Muscle layer of colon (tissue), 2 donors: ENCODE data around the gene JPH2.
"Not testable (repeated sequence)": the region's sequence is repeated elsewhere in the genome, so short reads cannot be mapped to it uniquely, and the experiment has no call there.

Experiments
- H3K27ac ChIP-seq: one replicate; pipeline ENCODE4 v1.7.0; 2013; ENCODE audit warnings: low read depth, mild to moderate bottlenecking, low read length, moderate library complexity
- H3K27me3 ChIP-seq, 2 donors: one replicate each; pipeline ENCODE4 v1.7.0; 2013; ENCODE audit warnings: low read length in 2 of 2, mild to moderate bottlenecking in 2 of 2; ENCODE audit not compliant: insufficient read depth in 2 of 2, control insufficient read depth in 1 of 2
- H3K36me3 ChIP-seq: one replicate; pipeline ENCODE4 v1.7.0; 2013; ENCODE audit warnings: mild to moderate bottlenecking, low read length; ENCODE audit not compliant: insufficient read depth
- H3K4me1 ChIP-seq: one replicate; pipeline ENCODE4 v1.7.0; 2013; ENCODE audit warnings: mild to moderate bottlenecking, low read length; ENCODE audit not compliant: insufficient read depth
- H3K4me3 ChIP-seq, 2 donors: one replicate each; pipeline ENCODE4 v1.7.0; 2013; ENCODE audit warnings: low read length in 2 of 2, low read depth in 1 of 2, mild to moderate bottlenecking in 1 of 2, moderate library complexity in 1 of 2
- H3K9ac ChIP-seq: one replicate; pipeline ENCODE4 v1.7.0; 2013; ENCODE audit warnings: low read length
- H3K9me3 ChIP-seq: one replicate; pipeline ENCODE4 v1.7.0; 2013; ENCODE audit warnings: mild to moderate bottlenecking, low read length
- donor health status: abdominal sarcoma.
- donor health status: Adenocarcinoma of cecum.

JPH2 gene

DNA sequence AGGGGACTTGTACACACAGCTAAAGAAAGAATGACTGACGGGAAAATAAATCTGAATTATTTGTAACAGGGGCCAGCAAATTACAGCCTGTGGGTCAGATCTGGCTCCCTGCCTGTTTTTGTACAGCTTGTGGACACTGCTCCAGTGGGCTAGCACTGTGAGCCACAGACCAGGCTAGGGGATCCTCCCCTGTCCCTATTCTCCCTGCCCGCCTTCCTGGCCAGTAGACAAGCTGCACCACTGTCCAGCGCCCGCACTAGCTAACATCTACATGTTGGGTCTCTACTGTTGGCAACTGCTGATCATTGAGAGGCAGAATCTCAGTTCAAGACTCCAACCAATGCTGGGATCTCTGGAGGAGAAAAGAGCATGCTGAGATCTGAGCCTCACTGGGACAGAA lies 12.9 kb upstream of the JPH2 start:
- Histone ChIP-seq H3K9me3 (no peaks in the 10 kb centered on the region), H3K4me3 (no peak overlapping the region), H3K9ac (no peak overlapping the region), H3K4me1 (peaks cover 18% of the 10 kb centered on the region), H3K27ac (no peak overlapping the region), H3K27me3 (no peaks in the 10 kb centered on the region), H3K36me3 (peaks cover 62% of the 10 kb centered on the region)

DNA sequence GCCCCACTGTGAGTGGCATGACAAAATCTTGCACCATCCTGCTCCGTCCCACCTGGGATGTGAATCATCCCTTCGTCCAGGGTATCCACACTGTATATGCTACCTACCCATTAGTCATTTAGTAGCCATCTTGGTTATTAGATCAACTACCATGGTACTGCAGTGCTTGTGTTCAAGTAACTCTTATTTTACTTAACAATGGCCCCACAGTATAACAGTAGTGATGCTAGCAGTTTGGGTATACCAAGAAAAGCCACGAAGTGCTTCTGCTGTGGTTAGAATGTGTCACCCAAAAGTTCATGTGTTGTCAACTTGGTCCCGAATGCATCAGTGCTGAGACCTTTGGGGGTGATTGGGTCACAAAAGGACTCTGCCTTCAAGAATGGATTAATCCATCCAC lies 11.9 kb upstream of the JPH2 start:
- peaks cover 56% of the 10 kb centered on the region for H3K36me3 ChIP-seq
- no peak overlapping the region for H3K4me3 ChIP-seq
- no peak overlapping the region for H3K27ac ChIP-seq
- no peak overlapping the region for H3K9ac ChIP-seq
- peaks cover 14% of the 10 kb centered on the region for H3K4me1 ChIP-seq
- H3K27me3 ChIP-seq: no peaks in the 10 kb centered on the region
- no peaks in the 10 kb centered on the region for H3K9me3 ChIP-seq

DNA sequence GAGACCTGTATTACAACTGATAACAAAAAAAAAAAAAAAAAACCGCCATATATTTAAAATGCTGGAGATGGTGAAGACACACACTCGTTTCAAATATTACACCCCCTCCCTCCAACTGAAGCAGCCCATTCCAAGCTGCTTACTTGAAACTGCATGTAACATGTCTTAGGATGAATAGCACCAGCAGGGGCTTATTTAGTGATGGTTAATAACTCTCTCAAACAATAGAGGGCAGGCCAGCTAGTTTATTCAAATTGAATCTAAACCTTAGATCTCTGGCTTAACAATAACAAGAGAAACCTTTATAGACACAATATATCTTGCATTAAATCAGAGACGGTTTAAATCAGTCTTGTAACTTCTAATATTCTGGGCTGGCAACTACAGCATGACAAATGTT lies 9.3 kb upstream of the JPH2 start:
- H3K27ac ChIP-seq: no peak overlapping the region
- no peaks in the 10 kb centered on the region for H3K4me1 ChIP-seq
- no peak overlapping the region for H3K4me3 ChIP-seq
- H3K9me3 ChIP-seq: no peaks in the 10 kb centered on the region
- peaks cover 45% of the 10 kb centered on the region for H3K36me3 ChIP-seq
- H3K27me3 ChIP-seq: no peaks in the 10 kb centered on the region
- no peak overlapping the region for H3K9ac ChIP-seq

DNA sequence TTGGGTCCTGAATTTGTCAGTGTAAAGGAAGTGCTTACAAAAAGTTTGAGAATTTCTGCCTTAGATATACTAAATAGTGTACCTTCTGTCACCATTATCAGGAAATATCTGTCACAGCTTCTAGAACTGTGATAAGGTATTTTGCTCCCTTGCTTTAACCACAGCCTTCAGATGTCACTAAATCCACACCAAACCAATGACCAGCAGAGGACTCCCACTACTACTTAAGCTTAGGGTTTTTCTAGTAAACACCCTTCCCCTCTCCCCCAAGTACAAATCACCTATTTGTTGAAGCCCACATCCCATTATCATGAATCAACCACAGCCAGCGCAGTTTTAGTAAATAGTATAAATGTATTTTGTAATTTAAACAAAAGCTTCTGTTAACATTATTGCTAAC lies 8.6 kb upstream of the JPH2 start:
- H3K9me3 ChIP-seq: no peaks in the 10 kb centered on the region
- H3K9ac ChIP-seq: no peak overlapping the region
- no peak overlapping the region for H3K27ac ChIP-seq
- H3K4me3 ChIP-seq: no peak overlapping the region
- H3K27me3 ChIP-seq: no peaks in the 10 kb centered on the region
- H3K4me1 ChIP-seq: no peaks in the 10 kb centered on the region
- H3K36me3 ChIP-seq: peaks cover 38% of the 10 kb centered on the region

DNA sequence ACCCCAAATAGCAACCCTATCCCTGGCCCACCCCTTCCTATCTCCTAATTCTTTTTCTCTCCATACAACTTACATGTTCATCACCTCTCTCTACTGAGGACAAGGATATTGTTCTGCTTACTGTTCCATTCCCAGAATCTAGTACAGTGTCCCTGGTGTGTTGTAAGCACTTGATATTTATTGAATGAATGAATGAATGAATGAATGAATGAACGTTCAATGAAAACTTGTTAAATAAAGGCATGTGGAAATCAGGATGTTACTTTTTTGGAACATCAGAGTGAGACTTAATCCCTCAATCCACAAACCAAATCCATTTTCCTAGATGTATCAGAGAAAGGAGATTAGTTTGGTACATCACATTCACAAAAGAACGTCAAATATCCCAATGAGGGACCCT lies 6.8 kb upstream of the JPH2 start:
- Histone ChIP-seq H3K27ac (no peak overlapping the region), H3K4me1 (peaks cover 13% of the 10 kb centered on the region), H3K9me3 (no peaks in the 10 kb centered on the region), H3K9ac (no peak overlapping the region), H3K36me3 (peaks cover 23% of the 10 kb centered on the region), H3K27me3 (no peaks in the 10 kb centered on the region), H3K4me3 (no peak overlapping the region)

DNA sequence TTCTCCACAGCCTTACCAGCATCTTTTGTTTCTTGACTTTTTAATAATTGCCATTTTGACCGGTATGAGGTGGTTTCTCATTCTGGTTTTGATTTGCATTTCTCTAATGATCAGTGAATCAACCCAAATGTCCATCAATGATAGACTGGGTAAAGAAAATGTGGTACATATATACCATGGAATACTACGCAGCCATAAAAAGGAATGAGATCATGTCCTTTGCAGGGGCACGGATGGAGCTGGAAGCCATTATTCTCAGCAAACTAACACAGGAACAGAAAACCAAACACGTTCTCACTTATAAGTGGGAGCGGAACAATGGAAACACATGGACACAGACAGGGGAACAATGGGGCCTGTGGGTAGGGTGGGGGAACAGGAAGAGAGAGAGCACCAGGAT lies 4.7 kb upstream of the JPH2 start:
- peaks cover 28% of the 10 kb centered on the region for H3K4me1 ChIP-seq
- H3K9ac ChIP-seq, H3K9me3 ChIP-seq, H3K36me3 ChIP-seq, H3K27ac ChIP-seq, H3K27me3 ChIP-seq, H3K4me3 ChIP-seq: not testable (repeated sequence)

DNA sequence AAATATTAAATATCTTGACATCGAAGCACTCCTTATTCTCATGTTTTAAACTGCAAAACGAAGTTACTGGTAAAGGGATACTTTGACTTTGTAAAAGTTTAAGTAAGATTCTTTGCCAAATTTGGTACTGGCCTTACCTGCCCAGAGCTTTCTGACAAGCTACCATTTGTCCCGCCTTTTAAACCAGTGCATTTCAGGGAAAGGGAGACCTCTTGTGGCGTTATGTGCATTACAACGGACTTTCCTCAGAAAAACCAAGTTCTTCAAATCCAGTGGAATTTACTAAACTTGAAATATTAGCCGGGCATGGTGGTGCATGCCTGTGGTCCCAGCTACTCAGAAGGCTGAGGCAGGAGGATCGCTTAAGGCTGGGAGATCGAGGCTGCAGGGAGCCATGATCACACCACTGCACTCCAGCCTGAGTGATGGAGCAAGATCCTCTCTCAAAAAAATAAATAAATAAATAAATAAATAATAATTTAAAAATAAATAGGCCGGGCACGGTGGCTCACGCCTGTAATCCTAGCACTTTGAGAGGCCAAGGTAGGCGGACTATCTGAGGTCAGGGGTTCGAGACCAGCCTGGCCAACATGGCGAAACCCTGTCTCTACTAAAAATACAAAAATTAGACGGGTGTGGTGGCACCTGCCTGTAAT lies 3.3 kb upstream of the JPH2 start:
- not testable (repeated sequence) for H3K9ac ChIP-seq, H3K36me3 ChIP-seq, H3K27me3 ChIP-seq, H3K4me3 ChIP-seq, H3K9me3 ChIP-seq
- peaks cover 28% of the 10 kb centered on the region for H3K4me1 ChIP-seq
- peak overlapping the region; percentile 3 for H3K27ac ChIP-seq

DNA sequence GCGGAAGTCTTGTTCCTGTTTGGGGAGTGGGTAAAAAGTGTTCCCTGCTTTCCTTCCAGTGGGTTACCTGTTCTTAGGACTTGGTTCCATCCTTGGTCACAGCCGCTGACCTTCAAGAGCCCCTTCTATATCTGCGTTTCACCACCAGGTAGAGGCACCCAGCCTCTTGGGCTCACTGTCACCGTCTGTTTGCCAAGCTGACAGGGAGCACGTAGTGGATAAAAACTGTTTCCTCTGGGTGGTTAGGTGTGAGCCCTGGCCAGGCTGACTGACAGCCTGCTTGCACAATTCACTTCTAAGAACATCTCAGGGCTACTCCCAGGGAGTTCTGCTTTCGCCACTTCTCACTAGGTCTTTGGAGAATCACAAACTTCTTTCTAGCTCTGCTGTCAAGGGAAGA lies 1.8 kb upstream of the JPH2 start:
- Histone ChIP-seq H3K27ac (peak overlapping the region; percentile 84), H3K36me3 (no peaks in the 10 kb centered on the region), H3K27me3 (no peaks in the 10 kb centered on the region), H3K9ac (peak overlapping the region; percentile 96), H3K9me3 (no peaks in the 10 kb centered on the region), H3K4me3 (no peak overlapping the region), H3K4me1 (peaks cover 28% of the 10 kb centered on the region)

DNA sequence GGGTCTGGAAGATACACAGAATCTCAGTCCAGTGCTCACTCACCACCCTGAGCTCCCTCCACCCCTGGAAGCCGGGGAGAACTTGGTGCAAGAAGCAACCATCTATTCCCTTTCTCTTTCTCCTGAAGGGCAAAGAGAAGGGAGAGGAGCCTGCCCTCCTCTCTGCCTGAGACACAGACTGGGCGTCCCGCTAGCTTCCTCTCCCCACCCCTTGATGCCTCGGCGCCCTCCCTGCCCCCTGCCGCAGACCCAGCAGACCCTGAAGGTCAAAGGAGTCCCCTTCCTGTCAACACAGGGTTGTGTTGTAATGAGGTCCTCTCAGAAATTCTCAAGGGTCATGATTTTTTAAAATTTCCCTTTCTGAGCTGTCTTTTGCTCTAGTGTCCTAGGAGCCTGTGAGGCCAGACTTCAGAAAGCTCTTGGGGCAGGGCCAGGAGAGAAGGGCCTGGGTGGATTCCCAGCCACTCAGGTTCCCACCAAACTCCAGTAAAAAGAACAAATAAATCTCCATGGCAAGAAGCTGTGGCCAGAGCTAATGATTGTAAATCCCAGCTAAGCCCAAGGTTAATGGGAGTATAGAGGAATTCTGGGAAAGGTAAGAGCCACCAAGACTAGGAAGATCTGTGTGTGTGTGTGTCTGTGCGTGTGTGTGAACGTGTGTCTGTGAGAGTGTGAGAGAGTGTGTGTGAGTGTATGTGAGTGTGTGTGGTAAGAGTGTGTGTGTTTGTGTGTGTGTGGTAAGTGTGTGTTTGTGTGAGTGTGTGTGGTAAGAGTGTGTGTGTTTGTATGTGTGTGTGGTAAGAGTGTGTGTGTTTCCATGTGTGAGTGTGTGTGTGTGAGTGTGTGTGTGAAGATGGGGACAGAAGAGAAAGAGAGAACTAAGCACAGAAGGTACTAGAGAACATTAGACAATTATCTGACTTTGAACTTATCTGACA lies 1.1 kb upstream of the JPH2 start:
- H3K4me3 ChIP-seq: peak overlapping the region; percentile 67 to 88
- peak overlapping the region; percentile 84 for H3K27ac ChIP-seq
- peak overlapping the region; percentile 96 for H3K9ac ChIP-seq
- no peaks in the 10 kb centered on the region for H3K9me3 ChIP-seq
- peaks cover 29% of the 10 kb centered on the region for H3K4me1 ChIP-seq
- no peaks in the 10 kb centered on the region for H3K27me3 ChIP-seq
- H3K36me3 ChIP-seq: no peaks in the 10 kb centered on the region

DNA sequence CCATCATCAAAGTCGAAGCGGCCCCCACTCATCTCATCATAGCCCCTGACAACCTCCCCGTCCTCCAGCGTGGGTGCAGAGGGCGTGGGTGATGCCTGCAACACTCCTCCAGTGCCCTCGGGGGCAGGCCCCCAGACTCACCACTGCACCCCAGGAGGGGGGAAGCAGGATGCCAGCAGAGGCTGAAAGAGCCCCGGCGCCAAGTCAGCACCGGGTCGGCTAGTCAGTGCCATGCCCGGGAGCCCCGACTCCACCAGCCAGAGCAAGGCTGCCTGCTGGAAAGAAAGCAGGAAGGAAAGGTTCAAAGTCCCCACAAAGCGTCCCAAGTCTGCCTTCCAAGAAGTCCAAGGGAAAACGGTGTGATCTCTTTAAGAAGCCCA lies 324 bp downstream of the JPH2 start:
- H3K36me3 ChIP-seq: peaks cover 4% of the 10 kb centered on the region
- H3K9ac ChIP-seq: peak overlapping the region; percentile 96
- no peaks in the 10 kb centered on the region for H3K9me3 ChIP-seq
- H3K4me3 ChIP-seq: peak overlapping the region; percentile 67 to 88
- peak overlapping the region; percentile 84 for H3K27ac ChIP-seq
- no peaks in the 10 kb centered on the region for H3K27me3 ChIP-seq
- H3K4me1 ChIP-seq: peaks cover 42% of the 10 kb centered on the region

DNA sequence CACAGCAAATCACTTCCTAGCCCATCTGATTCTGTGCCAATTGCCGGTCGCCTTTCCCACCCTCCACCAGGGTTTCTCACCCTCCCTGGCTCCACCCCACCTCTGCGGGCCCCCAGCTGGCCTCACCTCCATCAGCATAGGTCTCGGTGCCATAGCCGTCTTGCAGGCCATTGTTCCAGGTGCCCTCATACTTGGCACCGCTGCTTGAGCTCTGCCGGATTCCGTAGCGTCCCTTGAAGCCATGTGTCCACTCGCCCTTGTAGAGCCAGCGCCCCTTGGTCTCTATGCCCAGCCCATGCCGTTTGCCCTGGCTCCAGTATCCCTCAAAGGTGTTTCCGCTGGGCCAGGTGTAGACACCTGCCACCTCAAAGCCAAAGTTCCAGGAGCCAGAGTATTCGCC lies 787 bp downstream of the JPH2 start:
- Histone ChIP-seq H3K9ac (peak overlapping the region; percentile 96), H3K4me3 (peak overlapping the region; percentile 67 to 88), H3K27ac (peak overlapping the region; percentile 84)

More for the DNA sequence above, 787 bp downstream of the JPH2 start:
- H3K36me3 ChIP-seq: peaks cover 4% of the 10 kb centered on the region
- no peaks in the 10 kb centered on the region for H3K9me3 ChIP-seq
- H3K4me1 ChIP-seq: peaks cover 47% of the 10 kb centered on the region
- H3K27me3 ChIP-seq: no peaks in the 10 kb centered on the region
